ENCODE data around the gene PSD. TPM values are rescaled to one million over a fixed set of nuclear protein-coding genes. Genes with fewer than 3 reads are reported as not detected.
A peak's percentile ranks its signal among the peaks of the same experiment; 100 is the strongest.

The PSD gene
- total RNA-seq, 6 experiments from 2014 or later: 0.37 to 1.4 (median 0.69) TPM

GRCh38 chr10:102401342-102401654, 17.3 kb downstream of the PSD start:
- H3K36me3 Mint-ChIP-seq (ENCODE audit: low read depth): no peaks in the 10 kb centered on the region
- H3K4me3 Mint-ChIP-seq: no peak overlapping the region
- peaks cover 30% of the 10 kb centered on the region for H3K4me1 Mint-ChIP-seq (ENCODE audit: low read depth)
- H3K9me3 Mint-ChIP-seq: no peaks in the 10 kb centered on the region
- TF ChIP-seq CTCF (IDR thresholded peaks at IDR 0.05): no peak
- no peak for DNase-seq
- no peak overlapping the region for H3K27ac Mint-ChIP-seq
- H3K27me3 Mint-ChIP-seq (ENCODE audit: insufficient read depth): peaks cover 9% of the 10 kb centered on the region

- DNase-seq: no peak
- H3K4me3 Mint-ChIP-seq: no peak overlapping the region
- H3K9me3 Mint-ChIP-seq: no peaks in the 10 kb centered on the region
- peaks cover 5% of the 10 kb centered on the region for H3K27me3 Mint-ChIP-seq (ENCODE audit: insufficient read depth)
- peaks cover 34% of the 10 kb centered on the region for H3K4me1 Mint-ChIP-seq (ENCODE audit: low read depth)
- H3K27ac Mint-ChIP-seq: no peak overlapping the region
- no peaks in the 10 kb centered on the region for H3K36me3 Mint-ChIP-seq (ENCODE audit: low read depth)
- no peak for TF ChIP-seq CTCF (IDR thresholded peaks at IDR 0.05)
Measured at GRCh38 chr10:102400598-102401341, 17.8 kb downstream of the PSD start.

GRCh38 chr10:102400076-102400475, 18.5 kb downstream of the PSD start:
- DNase-seq: no peak
- peak overlapping the region; percentile 46; the same call in 1 of the 2 replicates for H3K27ac Mint-ChIP-seq
- H3K9me3 Mint-ChIP-seq: no peaks in the 10 kb centered on the region
- H3K27me3 Mint-ChIP-seq (ENCODE audit: insufficient read depth): peaks cover 5% of the 10 kb centered on the region
- peaks cover 34% of the 10 kb centered on the region for H3K4me1 Mint-ChIP-seq (ENCODE audit: low read depth)
- no peak overlapping the region for H3K4me3 Mint-ChIP-seq
- H3K36me3 Mint-ChIP-seq (ENCODE audit: low read depth): no peaks in the 10 kb centered on the region
- no peak for TF ChIP-seq CTCF (IDR thresholded peaks at IDR 0.05)

DNA sequence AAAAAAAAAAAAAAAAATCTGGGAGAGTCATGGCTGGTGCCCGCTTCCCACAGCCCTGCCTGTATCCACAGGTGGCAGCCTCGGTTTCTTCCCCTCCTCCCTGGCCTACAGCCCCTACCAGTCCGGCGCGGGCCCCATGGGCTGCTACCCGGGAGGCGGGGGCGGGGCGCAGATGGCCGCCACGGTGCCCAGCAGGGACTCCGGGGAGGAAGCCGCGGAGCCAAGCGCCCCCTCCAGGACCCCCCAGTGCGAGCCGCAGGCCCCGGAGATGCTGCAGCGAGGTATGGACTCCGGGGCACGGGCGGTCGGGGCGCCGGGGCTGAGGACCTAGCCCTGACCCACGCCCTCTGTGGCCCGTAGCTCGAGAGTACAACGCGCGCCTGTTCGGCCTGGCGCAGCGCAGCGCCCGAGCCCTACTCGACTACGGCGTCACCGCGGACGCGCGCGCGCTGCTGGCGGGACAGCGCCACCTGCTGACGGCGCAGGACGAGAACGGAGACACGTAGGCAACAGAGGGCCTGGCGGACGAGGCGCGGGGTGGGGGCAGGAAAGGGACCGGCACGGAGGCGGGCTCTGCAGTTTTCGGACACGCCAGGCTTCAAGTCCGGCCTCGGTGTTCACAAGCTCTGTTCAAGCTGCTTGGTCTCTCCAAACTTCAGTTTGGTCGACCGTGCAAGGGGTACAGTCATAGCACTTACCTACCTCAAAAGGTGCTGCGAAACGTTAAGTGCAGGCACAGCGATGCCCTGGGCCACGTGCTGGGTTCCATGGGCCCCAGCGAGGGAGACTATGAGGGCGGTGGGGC, 19.2 kb downstream of the PSD start:
- H3K4me3 Mint-ChIP-seq: peak overlapping the region; percentile 53
- peaks cover 40% of the 10 kb centered on the region for H3K4me1 Mint-ChIP-seq (ENCODE audit: low read depth)
- H3K36me3 Mint-ChIP-seq (ENCODE audit: low read depth): no peaks in the 10 kb centered on the region
- H3K27me3 Mint-ChIP-seq (ENCODE audit: insufficient read depth): peaks cover 4% of the 10 kb centered on the region
- no peaks in the 10 kb centered on the region for H3K9me3 Mint-ChIP-seq
- TF ChIP-seq CTCF (IDR thresholded peaks at IDR 0.05): peak; percentile 98
- peak; percentile 78 for DNase-seq
- peak overlapping the region; percentile 46 for H3K27ac Mint-ChIP-seq

GRCh38 chr10:102398172-102399020, 20.2 kb downstream of the PSD start:
- Mint-ChIP-seq H3K27me3 (ENCODE audit: insufficient read depth) (peaks cover 2% of the 10 kb centered on the region; the same call in 1 of the 2 replicates), H3K4me1 (ENCODE audit: low read depth) (peaks cover 46% of the 10 kb centered on the region), H3K9me3 (no peaks in the 10 kb centered on the region), H3K4me3 (peak overlapping the region; percentile 50), H3K27ac (peak overlapping the region; percentile 18; the same call in 1 of the 2 replicates), H3K36me3 (ENCODE audit: low read depth) (no peaks in the 10 kb centered on the region)
- no peak for DNase-seq
- TF ChIP-seq CTCF (IDR thresholded peaks at IDR 0.05): no peak
